Common myeloid progenitor, CD34-positive (primary cell): ENCODE data around the gene P4HTM. TPM values are rescaled to one million over a fixed set of nuclear protein-coding genes. Genes with fewer than 3 reads are reported as not detected.
A peak's percentile ranks its signal among the peaks of the same experiment; 100 is the strongest.

Experiments used
- CTCF ChIA-PET: fragments of 350-600 bp; sonication (Branson Sonifier 250); formaldehyde crosslinking; loops from one replicate; lab custom pipeline; 2021; ENCODE audit warnings: antibody characterized with exemption; lab: Charles Lee
- POLR2A ChIA-PET: fragments of 350-600 bp; sonication (Branson Sonifier 250); formaldehyde crosslinking; loops from one replicate; lab custom pipeline; 2021; ENCODE audit warnings: antibody characterized with exemption; lab: Charles Lee
- DNase-seq, 3 donors: peaks; one replicate each; pipeline versions ENCODE4 v3.0.0 to v3.0.0-alpha.2; 2013
- H3K27ac ChIP-seq, 2 experiments: 1 replicate in 1 of 2; 2 replicates in 1 of 2; pipeline ENCODE4 v1.7.0; 2013; ENCODE audit warnings: inconsistent platforms in 2 of 2, low read length in 2 of 2, mild to moderate bottlenecking in 2 of 2, low read depth in 1 of 2, moderate library complexity in 1 of 2; ENCODE audit not compliant: severe bottlenecking in 2 of 2, insufficient read depth in 1 of 2, poor library complexity in 1 of 2
- H3K27me3 ChIP-seq, 5 experiments: replicated peaks in 2 of 5; 1 replicate in 3 of 5; 2 replicates in 2 of 5; pipeline versions ENCODE4 v1.6.1 to v1.7.0; 2013; ENCODE audit warnings: low read length in 4 of 5, mild to moderate bottlenecking in 2 of 5, moderate library complexity in 2 of 5, inconsistent platforms in 1 of 5; ENCODE audit not compliant: insufficient read depth in 5 of 5, control insufficient read depth in 4 of 5
- H3K36me3 ChIP-seq, 4 experiments: 1 replicate in 2 of 4; 2 replicates in 2 of 4; pipeline versions ENCODE4 v1.6.1 to v1.7.0; 2013; ENCODE audit warnings: low read length in 3 of 4, control low read depth in 1 of 4, mild to moderate bottlenecking in 1 of 4; ENCODE audit not compliant: control insufficient read depth in 4 of 4, insufficient read depth in 4 of 4
- H3K4me1 ChIP-seq, 4 experiments: 1 replicate in 3 of 4; 2 replicates in 1 of 4; pipeline versions ENCODE4 v1.6.1 to v1.7.1; 2013; ENCODE audit warnings: low read length in 3 of 4, mild to moderate bottlenecking in 3 of 4, control low read depth in 1 of 4, inconsistent platforms in 1 of 4, moderate library complexity in 1 of 4; ENCODE audit not compliant: control insufficient read depth in 4 of 4, insufficient read depth in 4 of 4; ENCODE audit errors: control extremely low read depth in 1 of 4
- H3K4me3 ChIP-seq, 7 experiments: 1 replicate in 4 of 7; 2 replicates in 3 of 7; pipeline versions ENCODE4 v1.5.1 to v1.7.0; 2013; ENCODE audit warnings: mild to moderate bottlenecking in 7 of 7, low read length in 6 of 7, moderate library complexity in 6 of 7, inconsistent platforms in 2 of 7, low read depth in 2 of 7, control low read depth in 1 of 7; ENCODE audit not compliant: insufficient read depth in 4 of 7, control insufficient read depth in 1 of 7; ENCODE audit errors: extremely low read depth in 1 of 7
- H3K9me3 ChIP-seq, 5 experiments: 1 replicate in 4 of 5; 2 replicates in 1 of 5; pipeline versions ENCODE4 v1.6.1 to v1.7.1; 2013; ENCODE audit warnings: low read length in 4 of 5, mild to moderate bottlenecking in 2 of 5, inconsistent platforms in 1 of 5, low read depth in 1 of 5, moderate library complexity in 1 of 5; ENCODE audit not compliant: control insufficient read depth in 4 of 5, insufficient read depth in 2 of 5; ENCODE audit errors: control extremely low read depth in 1 of 5
- WGBS: methylation state at CpG from one replicate; pipeline ENCODE4 v1.1.5; 2013; ENCODE audit not compliant: insufficient coverage; 5-methylcytosine and 5-hydroxymethylcytosine counted together
- polyA plus RNA-seq: library from polyadenylated mRNA; unstranded; fragments of 120-200 nt; gene quantifications from one replicate; pipeline ENCODE4 v1.2.1, GENCODE V29; 2013

P4HTM gene, protein sequence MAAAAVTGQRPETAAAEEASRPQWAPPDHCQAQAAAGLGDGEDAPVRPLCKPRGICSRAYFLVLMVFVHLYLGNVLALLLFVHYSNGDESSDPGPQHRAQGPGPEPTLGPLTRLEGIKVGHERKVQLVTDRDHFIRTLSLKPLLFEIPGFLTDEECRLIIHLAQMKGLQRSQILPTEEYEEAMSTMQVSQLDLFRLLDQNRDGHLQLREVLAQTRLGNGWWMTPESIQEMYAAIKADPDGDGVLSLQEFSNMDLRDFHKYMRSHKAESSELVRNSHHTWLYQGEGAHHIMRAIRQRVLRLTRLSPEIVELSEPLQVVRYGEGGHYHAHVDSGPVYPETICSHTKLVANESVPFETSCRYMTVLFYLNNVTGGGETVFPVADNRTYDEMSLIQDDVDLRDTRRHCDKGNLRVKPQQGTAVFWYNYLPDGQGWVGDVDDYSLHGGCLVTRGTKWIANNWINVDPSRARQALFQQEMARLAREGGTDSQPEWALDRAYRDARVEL
- 27.1 TPM for polyA plus RNA-seq

DNA sequence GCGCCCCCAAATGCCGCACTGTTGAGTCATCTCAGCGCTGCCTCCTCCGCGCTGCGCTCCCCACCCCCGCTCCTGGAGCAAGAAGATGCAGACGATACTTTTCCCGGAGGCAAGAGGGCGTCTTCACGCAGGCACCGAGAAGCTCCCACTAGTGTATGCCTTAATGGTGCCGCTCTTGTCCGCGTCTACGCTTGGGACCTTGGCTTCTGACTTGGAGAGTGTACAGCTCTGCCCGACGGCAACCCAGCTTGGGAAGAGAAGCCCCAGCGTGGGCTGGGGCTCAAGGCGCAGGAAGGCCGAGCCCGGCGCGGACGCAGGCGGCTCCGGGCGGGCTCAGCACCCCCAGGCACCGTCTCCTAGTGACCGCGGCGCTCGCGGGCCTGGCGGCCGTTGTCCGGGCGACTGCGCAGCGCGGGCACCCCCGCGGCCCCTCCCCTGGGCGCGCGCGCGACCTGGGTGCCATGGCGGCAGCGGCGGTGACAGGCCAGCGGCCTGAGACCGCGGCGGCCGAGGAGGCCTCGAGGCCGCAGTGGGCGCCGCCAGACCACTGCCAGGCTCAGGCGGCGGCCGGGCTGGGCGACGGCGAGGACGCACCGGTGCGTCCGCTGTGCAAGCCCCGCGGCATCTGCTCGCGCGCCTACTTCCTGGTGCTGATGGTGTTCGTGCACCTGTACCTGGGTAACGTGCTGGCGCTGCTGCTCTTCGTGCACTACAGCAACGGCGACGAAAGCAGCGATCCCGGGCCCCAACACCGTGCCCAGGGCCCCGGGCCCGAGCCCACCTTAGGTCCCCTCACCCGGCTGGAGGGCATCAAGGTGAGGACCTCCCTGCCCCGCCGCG, at the start of gene P4HTM:
TSS of gene P4HTM (plus strand) at position 446 of the 840 bp plus-strand sequence. CDS start at position 462, 16 bp downstream.
- WGBS: 0% methylated on average over 88 of the region's 91 CpGs
- peak; percentile 85 to 91 (median 89) for DNase-seq
- Histone ChIP-seq H3K4me3 (peak within 1 kb of the TSS; percentile 59 to 95 (median 87)), H3K27me3 (no peaks in the 10 kb centered on the region), H3K27ac (peak within 1 kb of the TSS; percentile 80 to 86), H3K4me1 (peaks cover 0 to 41% (median 36%) of the 10 kb centered on the region in 4 experiments), H3K9me3 (no peaks in the 10 kb centered on the region), H3K36me3 (peaks cover 0 to 17% (median 14%) of the 10 kb centered on the region in 4 experiments)
- CTCF ChIA-PET: interaction anchor here (1.1 to 16.2 kb wide), 7 partner anchors 15 to 104 kb away, joined by 3 to 386 read pairs (median 8); partner anchors contain the start of genes DALRD3, NDUFAF3, QRICH1 and WDR6
- POLR2A ChIA-PET: interaction anchor here (0.5 to 7.2 kb wide), 11 partner anchors 10 to 399 kb away, joined by 3 to 69 read pairs (median 4); partner anchors contain the start of genes ARIH2, DALRD3, IMPDH2 and NDUFAF3

DNA sequence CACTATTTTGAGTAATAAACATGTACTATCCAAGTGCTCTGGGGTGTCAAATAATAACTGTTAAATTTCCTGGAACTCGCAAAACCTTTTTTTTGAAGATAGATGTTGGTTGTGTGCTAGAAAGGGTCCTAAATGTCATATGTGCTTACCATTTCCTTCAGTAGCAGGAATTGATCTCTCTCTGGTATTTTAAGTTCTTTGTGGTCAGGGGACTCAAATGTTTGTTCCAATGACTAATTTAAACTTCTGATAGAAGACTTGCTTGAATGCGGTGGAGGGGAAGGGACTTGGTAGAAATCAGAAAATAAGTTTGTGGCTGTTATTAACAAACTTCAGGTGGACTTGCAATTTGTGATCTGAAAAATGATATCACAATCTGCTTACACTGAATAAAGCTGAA, 44.6 kb upstream of the P4HTM start:
- Histone ChIP-seq H3K4me3 (no peak overlapping the region), H3K27ac (no peak overlapping the region), H3K36me3 (peaks cover 5 to 17% (median 13%) of the 10 kb centered on the region in 4 experiments), H3K4me1 (no peaks in the 10 kb centered on the region), H3K27me3 (no peaks in the 10 kb centered on the region), H3K9me3 (no peaks in the 10 kb centered on the region)
- POLR2A ChIA-PET: no interaction called here
- no peak for DNase-seq
- 86% methylated on average over 2 of the region's 2 CpGs for WGBS
- CTCF ChIA-PET: no interaction called here

DNA sequence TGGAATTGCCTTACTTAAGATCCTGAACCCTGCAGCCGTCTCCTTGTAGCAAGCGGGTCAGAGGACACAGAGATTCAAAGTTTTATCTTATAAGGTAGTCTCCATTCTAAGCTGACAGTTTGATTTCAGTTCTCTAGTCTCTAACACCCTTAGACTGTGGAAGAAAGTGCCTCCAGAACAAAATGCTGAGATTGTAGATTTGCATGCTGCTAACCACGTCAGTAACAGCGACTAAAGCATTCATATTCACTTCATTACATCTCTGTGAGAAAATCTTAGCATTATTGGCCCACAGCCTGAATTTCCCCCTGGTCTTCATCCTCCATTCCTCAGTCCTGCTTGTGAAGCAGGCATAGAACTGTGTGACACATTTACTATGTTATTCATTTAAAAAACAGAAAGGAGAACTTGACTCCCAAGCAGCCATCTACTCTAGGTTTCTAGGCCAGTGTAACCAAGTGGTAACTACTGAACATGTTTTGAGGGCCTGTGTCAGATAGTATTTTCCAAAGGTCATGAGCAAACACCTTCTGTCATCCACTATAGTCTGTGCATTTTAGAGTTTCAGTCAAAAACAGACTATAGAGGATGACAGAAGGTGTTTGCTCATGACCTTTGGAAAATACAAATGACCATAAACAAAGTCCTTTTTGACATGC, 44.0 kb upstream of the P4HTM start:
- Histone ChIP-seq H3K27ac (no peak overlapping the region), H3K27me3 (no peaks in the 10 kb centered on the region), H3K4me1 (no peaks in the 10 kb centered on the region), H3K36me3 (peaks cover 5 to 17% (median 13%) of the 10 kb centered on the region in 4 experiments), H3K9me3 (no peaks in the 10 kb centered on the region), H3K4me3 (no peak overlapping the region)
- 96% methylated on average over 3 of the region's 4 CpGs for WGBS
- no peak for DNase-seq
- CTCF ChIA-PET: no interaction called here
- POLR2A ChIA-PET: no interaction called here

DNA sequence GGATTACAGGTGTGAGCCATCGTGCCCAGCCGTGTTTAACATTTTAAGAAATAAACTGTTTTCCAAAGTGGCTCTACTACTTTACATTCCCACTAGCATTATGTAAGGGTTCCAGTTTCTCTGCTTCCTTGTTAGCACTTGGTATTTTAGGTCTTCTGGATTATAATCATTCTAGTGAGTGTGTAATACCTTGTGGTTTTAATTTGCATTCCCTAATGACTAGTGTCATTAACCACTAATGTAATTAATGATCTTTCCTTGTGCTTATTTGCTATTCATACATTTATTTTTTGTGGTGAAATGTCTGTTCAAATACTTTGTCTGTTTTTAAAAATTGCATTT, 40.7 kb upstream of the P4HTM start:
- no peak for DNase-seq
- Histone ChIP-seq H3K9me3 (no peaks in the 10 kb centered on the region), H3K4me3 (no peak overlapping the region), H3K4me1 (no peaks in the 10 kb centered on the region), H3K27me3 (no peaks in the 10 kb centered on the region), H3K27ac (no peak overlapping the region), H3K36me3 (peaks cover 5 to 18% (median 12%) of the 10 kb centered on the region in 4 experiments)
- WGBS: 100% methylated on average over 2 of the region's 2 CpGs
- CTCF ChIA-PET: no interaction called here
- POLR2A ChIA-PET: no interaction called here

DNA sequence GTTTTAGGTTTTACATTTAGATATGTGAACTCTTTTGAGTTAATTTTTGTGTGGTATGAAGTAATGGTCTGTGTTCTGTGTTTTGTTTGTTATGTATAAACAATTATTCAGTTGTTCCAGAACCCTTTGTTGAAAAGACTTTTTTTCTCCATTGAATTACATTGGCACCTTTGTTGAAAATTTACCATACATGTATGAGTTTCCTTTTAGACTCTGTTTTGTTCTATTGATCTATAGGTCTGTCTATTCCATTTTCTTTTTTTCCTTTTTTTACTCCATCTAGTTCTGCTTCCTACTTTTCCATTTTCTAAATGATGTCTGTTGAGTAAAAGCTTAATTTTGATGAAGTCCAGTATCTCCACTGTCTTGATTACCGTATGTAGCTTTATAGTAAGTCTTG, 40.0 kb upstream of the P4HTM start:
- Histone ChIP-seq H3K27ac (no peak overlapping the region), H3K9me3 (no peaks in the 10 kb centered on the region), H3K36me3 (peaks cover 0 to 17% (median 12%) of the 10 kb centered on the region in 4 experiments), H3K4me1 (no peaks in the 10 kb centered on the region), H3K27me3 (no peaks in the 10 kb centered on the region), H3K4me3 (no peak overlapping the region)
- no peak for DNase-seq
- POLR2A ChIA-PET: interaction anchor here (0.6 kb wide), 1 partner anchor 30 kb away, joined by 11 read pairs; no protein-coding TSS in a partner anchor
- no CpG with 5 or more reads among the region's 1 CpG for WGBS
- CTCF ChIA-PET: interaction anchor here (1.5 kb wide), 1 partner anchor 12 kb away, joined by 3 read pairs; no protein-coding TSS in a partner anchor

DNA sequence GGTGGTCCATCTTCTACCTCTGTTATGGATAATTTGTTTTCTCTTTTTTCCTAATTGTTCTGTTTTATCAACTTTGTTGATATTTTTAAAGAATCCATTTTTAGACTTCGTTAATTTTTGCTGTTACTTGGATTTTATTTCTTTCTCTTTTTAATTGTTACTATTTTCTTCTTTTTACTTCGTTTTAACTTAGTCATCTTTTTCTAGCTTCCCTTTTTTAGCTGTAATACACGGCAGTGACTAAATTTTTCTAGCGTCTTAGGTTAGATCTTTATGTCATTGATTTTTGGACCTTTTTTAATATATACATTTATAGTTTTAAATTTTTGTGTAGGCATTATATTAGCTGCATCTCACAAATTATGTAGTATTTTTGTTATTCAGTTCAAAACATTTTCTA, 38.3 kb upstream of the P4HTM start:
- ChIA-PET POLR2A (interaction anchor here (0.6 to 0.9 kb wide), 2 partner anchors 32 to 234 kb away, joined by 3 read pairs; no protein-coding TSS in a partner anchor), CTCF (interaction anchor here (0.7 to 2.0 kb wide), 12 partner anchors 8 to 214 kb away, joined by 3 to 7 read pairs (median 4); partner anchors contain the start of gene ARIH2)
- peaks cover 0 to 17% (median 9%) of the 10 kb centered on the region in 4 experiments for H3K36me3 ChIP-seq
- no peak overlapping the region for H3K27ac ChIP-seq
- no CpG with 5 or more reads among the region's 4 CpGs for WGBS
- no peaks in the 10 kb centered on the region for H3K27me3 ChIP-seq
- DNase-seq: no peak
- H3K4me1 ChIP-seq: no peaks in the 10 kb centered on the region
- no peak overlapping the region for H3K4me3 ChIP-seq
- no peaks in the 10 kb centered on the region for H3K9me3 ChIP-seq
